ENCODE data around the gene TBC1D9. TPM values are rescaled to one million over a fixed set of nuclear protein-coding genes. Genes with fewer than 3 reads are reported as not detected.
A peak's percentile ranks its signal among the peaks of the same experiment; 100 is the strongest.

TBC1D9 gene
- total and polyA plus RNA-seq, 2 donors (not counting 1 experiment from before 2014, with no cell fraction given), result 48.9 to 235 TPM

DNA sequence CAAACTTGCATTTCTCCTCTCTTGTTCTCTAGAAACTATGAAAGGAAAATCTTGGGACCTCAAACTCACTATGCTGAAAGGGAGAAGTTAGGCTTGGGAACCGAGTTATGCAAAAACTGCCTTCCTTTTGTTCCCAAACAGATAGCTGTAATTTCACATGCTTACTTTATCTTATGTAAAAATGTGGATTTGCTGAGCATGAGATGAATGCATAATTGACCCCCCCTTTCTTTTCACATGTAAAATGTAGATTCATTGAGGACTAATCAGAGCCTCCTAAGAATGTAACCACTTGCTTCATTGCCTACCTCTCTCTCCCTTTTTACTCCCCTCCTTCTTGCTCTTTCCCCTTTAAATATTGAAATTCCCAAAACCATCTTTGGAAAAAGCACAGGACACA lies 18.0 kb downstream of the TBC1D9 start:
- Histone ChIP-seq H2AFZ (ENCODE audit: insufficient read depth, low read depth, low read length, poor library complexity, severe bottlenecking) (no peak overlapping the region), H3K36me3 (replicated peaks in 1 of 2; ENCODE audit: control extremely low read depth in 1 of 2, control insufficient read depth in 1 of 2, extremely low read depth in 1 of 2, insufficient read depth in 2 of 2, low read length in 1 of 2) (no peaks in the 10 kb centered on the region), H3K4me1 (ENCODE audit: control insufficient read depth in 2 of 2, insufficient read depth in 2 of 2, low read length in 2 of 2) (peaks cover 62 to 67% of the 10 kb centered on the region in 2 donors), H4K20me1 (ENCODE audit: control insufficient read depth, insufficient read depth, low read length, poor library complexity, severe bottlenecking) (peaks cover 16% of the 10 kb centered on the region), H3K4me2 (replicated peaks; ENCODE audit: low read depth, low read length, poor library complexity, severe bottlenecking) (no peak overlapping the region), H3K9me3 (ENCODE audit: control extremely low read depth in 1 of 3, control insufficient read depth in 2 of 3, insufficient read depth in 1 of 3, low read length in 2 of 3) (no peaks in the 10 kb centered on the region), H3K9ac (ENCODE audit: low read length) (no peak overlapping the region), H3K27ac (ENCODE audit: low read length in 2 of 2) (peak overlapping the region in 1 of 2 donors; percentile 28), H3K27me3 (replicated peaks in 1 of 4; ENCODE audit: control extremely low read depth in 1 of 4, control insufficient read depth in 3 of 4, insufficient read depth in 4 of 4, low read length in 3 of 4) (no peaks in the 10 kb centered on the region), H3K4me3 (ENCODE audit: control extremely low read depth in 1 of 5, extremely low read depth in 1 of 5, insufficient read depth in 1 of 5, low read depth in 2 of 5, low read length in 4 of 5) (no peak overlapping the region), H3K79me2 (ENCODE audit: control insufficient read depth, insufficient read depth, low read length) (peaks cover 96% of the 10 kb centered on the region)
- DNase-seq (no peak), ATAC-seq (ENCODE audit: low read depth) (no peak)
- TF ChIP-seq, protein P1, sequence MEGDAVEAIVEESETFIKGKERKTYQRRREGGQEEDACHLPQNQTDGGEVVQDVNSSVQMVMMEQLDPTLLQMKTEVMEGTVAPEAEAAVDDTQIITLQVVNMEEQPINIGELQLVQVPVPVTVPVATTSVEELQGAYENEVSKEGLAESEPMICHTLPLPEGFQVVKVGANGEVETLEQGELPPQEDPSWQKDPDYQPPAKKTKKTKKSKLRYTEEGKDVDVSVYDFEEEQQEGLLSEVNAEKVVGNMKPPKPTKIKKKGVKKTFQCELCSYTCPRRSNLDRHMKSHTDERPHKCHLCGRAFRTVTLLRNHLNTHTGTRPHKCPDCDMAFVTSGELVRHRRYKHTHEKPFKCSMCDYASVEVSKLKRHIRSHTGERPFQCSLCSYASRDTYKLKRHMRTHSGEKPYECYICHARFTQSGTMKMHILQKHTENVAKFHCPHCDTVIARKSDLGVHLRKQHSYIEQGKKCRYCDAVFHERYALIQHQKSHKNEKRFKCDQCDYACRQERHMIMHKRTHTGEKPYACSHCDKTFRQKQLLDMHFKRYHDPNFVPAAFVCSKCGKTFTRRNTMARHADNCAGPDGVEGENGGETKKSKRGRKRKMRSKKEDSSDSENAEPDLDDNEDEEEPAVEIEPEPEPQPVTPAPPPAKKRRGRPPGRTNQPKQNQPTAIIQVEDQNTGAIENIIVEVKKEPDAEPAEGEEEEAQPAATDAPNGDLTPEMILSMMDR (IDR thresholded peaks at IDR 0.05), result no peak
- no peak for TF ChIP-seq EZH2 (IDR thresholded peaks at IDR 0.05; ENCODE audit: borderline replicate concordance, insufficient read depth, low read depth, low read length, poor library complexity, severe bottlenecking)
- Mint-ChIP-seq H3K4me3 (peak overlapping the region; percentile 40), H3K4me1 (peaks cover 83% of the 10 kb centered on the region), H3K9me3 (ENCODE audit: insufficient read depth) (no peaks in the 10 kb centered on the region), H3K27ac (peak overlapping the region; percentile 69), H3K27me3 (no peaks in the 10 kb centered on the region)
- ChIA-PET POLR2A (no interaction called here), CTCF (interaction anchor here (1.5 to 1.8 kb wide), 2 partner anchors 10 to 15 kb away, joined by 4 read pairs; no protein-coding TSS in a partner anchor)
- intact Hi-C loops (cut with micrococcal nuclease), result no loop called here
- no CpG with 5 or more reads among the region's 1 CpG for WGBS (ENCODE audit: insufficient coverage)

DNA sequence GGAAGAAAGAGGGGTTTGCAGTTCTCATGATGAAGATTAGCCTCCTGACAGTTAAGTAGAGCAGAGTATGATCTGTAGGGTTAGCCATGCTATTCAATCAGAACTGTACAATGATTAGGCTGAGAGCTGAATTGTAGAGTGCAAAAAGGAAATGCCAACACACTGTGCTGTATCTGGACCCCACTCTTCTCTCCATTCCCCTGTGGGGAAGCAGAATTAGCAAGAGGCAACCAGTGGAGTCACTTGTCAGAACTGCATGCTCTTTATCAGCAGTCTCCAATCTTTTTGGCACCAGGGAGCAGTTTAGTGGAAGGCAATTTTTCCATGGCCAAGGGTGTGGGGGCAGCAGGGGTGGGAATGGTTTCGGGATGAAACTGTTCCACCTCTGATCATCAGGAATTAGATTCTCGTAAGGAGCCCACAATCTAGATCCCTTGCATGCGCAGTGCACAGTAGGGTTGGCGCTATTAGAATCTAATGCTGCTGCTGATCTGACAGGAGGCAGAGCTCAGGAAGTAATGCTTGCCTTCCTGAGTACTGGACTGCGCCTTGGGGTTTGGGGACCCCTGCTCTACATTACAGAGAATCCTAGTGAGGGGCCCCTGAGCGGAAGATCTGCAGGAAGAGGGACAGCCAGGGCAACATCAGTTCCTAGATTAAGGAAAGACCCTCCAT lies 19.4 kb downstream of the TBC1D9 start:
- H3K27me3 ChIP-seq (replicated peaks in 1 of 4; ENCODE audit: control extremely low read depth in 1 of 4, control insufficient read depth in 3 of 4, insufficient read depth in 4 of 4, low read length in 3 of 4), result no peaks in the 10 kb centered on the region
- CTCF ChIA-PET, result interaction anchor here (1.0 to 1.6 kb wide), 3 partner anchors 8 to 114 kb away, joined by 3 to 4 read pairs (median 4); no protein-coding TSS in a partner anchor
- POLR2A ChIA-PET, result no interaction called here
- H3K4me2 ChIP-seq (replicated peaks; ENCODE audit: low read depth, low read length, poor library complexity, severe bottlenecking), result peak overlapping the region; percentile 9
- ATAC-seq (ENCODE audit: low read depth), result no peak
- peaks cover 78% of the 10 kb centered on the region for H3K4me1 Mint-ChIP-seq
- peak overlapping the region; percentile 69 for H3K4me3 Mint-ChIP-seq
- H3K9me3 Mint-ChIP-seq (ENCODE audit: insufficient read depth), result no peaks in the 10 kb centered on the region
- intact Hi-C loops (cut with micrococcal nuclease), result no loop called here
- no peak overlapping the region for H3K9ac ChIP-seq (ENCODE audit: low read length)
- no peak overlapping the region for H2AFZ ChIP-seq (ENCODE audit: insufficient read depth, low read depth, low read length, poor library complexity, severe bottlenecking)
- H3K9me3 ChIP-seq (ENCODE audit: control extremely low read depth in 1 of 3, control insufficient read depth in 2 of 3, insufficient read depth in 1 of 3, low read length in 2 of 3), result no peaks in the 10 kb centered on the region
- no peak overlapping the region for H3K4me3 ChIP-seq (ENCODE audit: control extremely low read depth in 1 of 5, extremely low read depth in 1 of 5, insufficient read depth in 1 of 5, low read depth in 2 of 5, low read length in 4 of 5)
- 100% methylated on average over 6 of the region's 6 CpGs for WGBS (ENCODE audit: insufficient coverage)
- DNase-seq, result no peak
- peaks cover 49 to 55% of the 10 kb centered on the region in 2 donors for H3K4me1 ChIP-seq (ENCODE audit: control insufficient read depth in 2 of 2, insufficient read depth in 2 of 2, low read length in 2 of 2)
- H4K20me1 ChIP-seq (ENCODE audit: control insufficient read depth, insufficient read depth, low read length, poor library complexity, severe bottlenecking), result peaks cover 16% of the 10 kb centered on the region
- no peaks in the 10 kb centered on the region for H3K36me3 ChIP-seq (replicated peaks in 1 of 2; ENCODE audit: control extremely low read depth in 1 of 2, control insufficient read depth in 1 of 2, extremely low read depth in 1 of 2, insufficient read depth in 2 of 2, low read length in 1 of 2)
- TF ChIP-seq EZH2 (IDR thresholded peaks at IDR 0.05; ENCODE audit: borderline replicate concordance, insufficient read depth, low read depth, low read length, poor library complexity, severe bottlenecking), result no peak
- TF ChIP-seq, protein P1 (IDR thresholded peaks at IDR 0.05), result no peak
- H3K27me3 Mint-ChIP-seq, result no peaks in the 10 kb centered on the region
- peaks cover 98% of the 10 kb centered on the region for H3K79me2 ChIP-seq (ENCODE audit: control insufficient read depth, insufficient read depth, low read length)
- H3K27ac ChIP-seq (ENCODE audit: low read length in 2 of 2), result no peak overlapping the region
- peak overlapping the region; percentile 28 for H3K27ac Mint-ChIP-seq

Data from B cell (primary cell).